WI38 (cell line): ENCODE data around the gene AIP.

Experiments
- H3K4me3 ChIP-seq: 2 replicates; pipeline ENCODE4 v1.5.1; 2011; ENCODE audit warnings: low read depth, mild to moderate bottlenecking, control low read depth, low read length
- CTCF ChIP-seq: IDR thresholded peaks from 2 replicates; pipeline ENCODE4 v1.5.1; 2012; ENCODE audit warnings: low read depth, mild to moderate bottlenecking, control low read depth, low read length

AIP gene

GRCh38 chr11:67437082-67437808, 45.6 kb upstream of the AIP start, which contains the start of gene PTPRCAP:
TSS of gene PTPRCAP (minus strand) at chr11:67437682. CDS start at chr11:67437619, 63 bp downstream.
- no peak within 1 kb of the TSS for H3K4me3 ChIP-seq
- TF ChIP-seq CTCF, result no peak

- H3K4me3 ChIP-seq, result no peak overlapping the region
- TF ChIP-seq CTCF, result no peak
Measured at GRCh38 chr11:67437809-67438157, 45.0 kb upstream of the AIP start.

- no peak overlapping the region for H3K4me3 ChIP-seq
- no peak for TF ChIP-seq CTCF
Measured at GRCh38 chr11:67438158-67438902, 44.5 kb upstream of the AIP start.

- TF ChIP-seq CTCF, result no peak; the same call in 1 of the 2 replicates
- no peak overlapping the region for H3K4me3 ChIP-seq
Measured at GRCh38 chr11:67439321-67440228, 43.3 kb upstream of the AIP start.

- H3K4me3 ChIP-seq, result no peak overlapping the region
- TF ChIP-seq CTCF, result no peak
Measured at GRCh38 chr11:67440229-67441097, 42.4 kb upstream of the AIP start.

GRCh38 chr11:67441098-67441563, 41.7 kb upstream of the AIP start:
- H3K4me3 ChIP-seq, result no peak overlapping the region
- no peak for TF ChIP-seq CTCF
